Measurements from ENCODE around the gene PREPL.
"Not testable (repeated sequence)": the region's sequence is repeated elsewhere in the genome, so short reads cannot be mapped to it uniquely, and the experiment has no call there.

The PREPL gene

DNA sequence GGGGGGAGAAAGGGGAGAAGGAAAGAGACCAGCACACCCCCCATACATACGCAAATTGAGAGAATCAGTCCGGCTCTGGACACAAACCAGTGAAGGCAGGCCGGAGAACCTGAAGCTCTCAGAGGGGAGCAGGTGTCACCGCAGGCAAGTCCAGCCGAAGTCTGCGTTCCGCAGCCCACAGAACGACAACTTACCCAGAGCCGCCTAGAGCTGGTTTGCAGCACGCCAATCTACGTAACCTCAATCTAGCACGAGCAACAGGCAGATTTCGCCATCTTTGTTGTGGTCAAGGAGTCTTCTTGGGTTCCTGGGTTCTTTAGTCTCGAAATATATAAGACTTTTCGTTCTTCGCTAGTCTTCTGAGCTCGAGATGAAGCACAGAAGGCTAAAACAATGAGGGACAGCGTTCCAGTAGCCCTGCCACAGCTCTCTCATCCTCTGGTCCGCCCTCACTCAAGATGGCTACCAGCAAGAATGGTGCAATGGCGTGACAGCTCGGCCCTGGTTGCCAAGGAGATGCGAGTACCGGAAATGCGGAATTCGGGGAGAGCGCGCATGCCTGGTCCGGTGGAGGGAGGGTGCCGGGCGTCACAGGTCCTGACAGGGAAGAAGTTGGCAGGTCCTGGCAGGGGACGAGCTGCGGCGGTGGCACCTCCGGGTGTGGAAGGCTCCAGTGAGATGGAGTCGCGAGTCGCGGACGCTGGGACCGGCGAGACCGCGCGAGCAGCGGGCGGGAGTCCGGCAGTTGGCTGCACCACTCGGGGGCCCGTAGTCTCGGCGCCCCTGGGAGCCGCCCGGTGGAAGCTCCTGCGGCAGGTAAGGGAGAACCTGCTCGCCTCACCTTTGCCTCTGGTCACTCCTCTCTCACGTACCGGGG, at the start of gene PREPL, which contains the start of gene CAMKMT:
Gene PREPL (minus strand): TSS at position 165 of the 877 bp plus-strand sequence. CDS start 15,152 bp downstream, outside the sequence.
Gene CAMKMT (plus strand): TSS at position 618 of the 877 bp plus-strand sequence.
- DNase-seq: peak; percentile 98

- no peak for DNase-seq
These were observed 37.1 kb upstream of the PREPL start for GRCh38 chr2:44398243-44398897.

GRCh38 chr2:44397447-44398175, 36.3 kb upstream of the PREPL start:
- DNase-seq: no peak

GRCh38 chr2:44392338-44392943, 31.1 kb upstream of the PREPL start:
- DNase-seq: peak; percentile 44

GRCh38 chr2:44389895-44390294, 28.6 kb upstream of the PREPL start:
- no peak for DNase-seq

GRCh38 chr2:44388877-44389276, 27.6 kb upstream of the PREPL start:
- no peak for DNase-seq

- DNase-seq: not testable (repeated sequence)
These were observed 23.9 kb upstream of the PREPL start for GRCh38 chr2:44385226-44385625.

GRCh38 chr2:44377486-44377885, 16.2 kb upstream of the PREPL start:
- no peak for DNase-seq

DNA sequence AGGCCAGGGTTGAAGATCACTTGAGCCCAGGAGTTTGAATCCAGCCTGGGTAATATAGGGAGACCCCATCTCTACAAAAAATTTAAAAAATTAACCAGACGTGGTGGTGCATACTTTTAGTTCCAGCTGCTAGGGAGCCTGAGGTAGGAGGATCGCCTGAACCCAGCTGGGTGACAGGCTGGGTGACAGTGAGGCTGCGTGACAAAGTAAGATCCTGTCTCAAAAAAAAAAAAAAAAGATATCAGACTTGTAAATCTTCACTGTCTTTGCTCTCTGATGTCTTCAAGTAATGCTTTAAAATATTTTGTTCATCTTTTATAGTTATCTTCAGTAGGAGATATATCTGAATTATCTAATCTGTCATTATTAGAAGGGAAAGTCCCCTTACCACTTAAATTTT, 11.0 kb upstream of the PREPL start:
- DNase-seq: no peak

- DNase-seq: no peak
These were observed 10.2 kb upstream of the PREPL start for GRCh38 chr2:44371445-44371844.

DNA sequence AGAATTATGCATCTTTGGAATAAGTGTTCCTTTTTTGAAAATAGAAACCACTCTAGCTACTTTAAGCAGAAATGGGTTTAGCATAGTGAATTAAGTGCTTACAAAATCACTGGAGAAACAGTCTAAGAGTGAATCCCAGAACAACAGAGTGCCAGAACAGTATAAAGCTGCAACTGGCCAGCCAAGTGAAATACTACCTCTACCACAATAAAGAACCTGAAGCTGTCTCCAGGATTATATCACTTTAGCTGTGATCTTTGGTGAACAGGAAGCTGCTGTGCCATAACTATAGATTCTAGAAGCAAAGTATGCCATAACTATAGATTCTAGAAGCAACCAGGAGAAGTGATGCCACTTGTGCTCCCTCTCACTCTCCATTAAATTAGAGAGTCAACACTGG, 8.1 kb upstream of the PREPL start:
- DNase-seq: no peak

DNA sequence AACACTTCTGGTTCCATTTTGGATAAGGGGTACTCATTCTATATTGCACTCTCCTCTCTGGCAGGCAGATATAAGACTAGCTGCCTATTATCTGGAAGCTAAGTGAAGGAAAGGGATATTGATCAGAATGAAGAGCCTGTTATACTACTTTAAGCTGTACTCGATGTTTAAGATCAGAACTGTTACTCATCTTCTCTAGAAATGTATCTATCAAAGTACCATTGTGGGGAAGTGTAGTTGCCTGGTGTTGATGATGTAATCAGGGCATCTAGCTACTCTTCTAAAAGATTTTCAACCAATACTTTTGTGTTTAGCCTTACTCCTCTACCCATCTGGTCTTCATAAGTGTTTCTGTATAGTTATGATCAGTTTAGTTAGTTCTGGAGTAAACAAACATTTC, 6.3 kb upstream of the PREPL start:
- DNase-seq: no peak

GRCh38 chr2:44364604-44365003, 3.3 kb upstream of the PREPL start:
- no peak for DNase-seq

DNA sequence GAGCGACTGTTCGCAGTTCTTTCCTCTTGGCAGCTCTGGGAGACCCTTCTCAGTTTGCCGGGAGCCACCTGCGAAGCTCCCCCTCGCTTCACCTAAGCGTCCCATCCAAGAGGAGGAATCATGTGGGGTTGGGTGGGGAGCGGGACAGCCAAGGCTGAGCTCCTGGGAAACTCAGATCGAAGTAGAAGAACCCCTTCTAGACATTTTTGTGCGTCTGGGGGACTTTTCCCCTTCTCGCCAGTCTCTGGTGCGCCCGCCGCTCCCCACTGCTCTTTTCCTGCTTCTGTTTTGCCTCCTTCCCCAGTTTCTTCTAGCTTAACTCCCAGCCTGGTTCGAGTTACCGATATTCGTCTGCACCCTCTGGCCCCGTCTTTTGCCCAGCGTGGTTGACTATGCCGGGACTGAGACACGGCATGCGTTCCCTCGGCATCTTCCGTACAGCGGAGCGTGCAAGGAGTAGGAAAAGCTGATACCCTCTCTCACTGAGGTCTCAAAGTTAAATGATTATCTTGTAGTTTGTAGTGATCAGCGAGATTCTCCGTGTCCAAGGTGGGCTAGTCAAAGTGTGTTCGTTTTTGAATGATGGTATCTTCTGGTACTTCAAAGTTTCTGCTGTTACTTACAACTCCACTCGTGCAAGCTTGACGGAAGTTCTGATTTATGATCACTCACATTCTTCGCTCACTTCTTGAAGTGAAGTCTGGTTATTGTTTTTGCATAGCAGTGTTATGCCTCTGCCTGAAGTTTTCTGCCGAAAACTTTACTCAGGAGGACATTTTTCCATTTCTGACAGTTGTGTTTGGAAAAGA, 1.1 kb upstream of the PREPL start:
- peak; percentile 33 for DNase-seq

DNA sequence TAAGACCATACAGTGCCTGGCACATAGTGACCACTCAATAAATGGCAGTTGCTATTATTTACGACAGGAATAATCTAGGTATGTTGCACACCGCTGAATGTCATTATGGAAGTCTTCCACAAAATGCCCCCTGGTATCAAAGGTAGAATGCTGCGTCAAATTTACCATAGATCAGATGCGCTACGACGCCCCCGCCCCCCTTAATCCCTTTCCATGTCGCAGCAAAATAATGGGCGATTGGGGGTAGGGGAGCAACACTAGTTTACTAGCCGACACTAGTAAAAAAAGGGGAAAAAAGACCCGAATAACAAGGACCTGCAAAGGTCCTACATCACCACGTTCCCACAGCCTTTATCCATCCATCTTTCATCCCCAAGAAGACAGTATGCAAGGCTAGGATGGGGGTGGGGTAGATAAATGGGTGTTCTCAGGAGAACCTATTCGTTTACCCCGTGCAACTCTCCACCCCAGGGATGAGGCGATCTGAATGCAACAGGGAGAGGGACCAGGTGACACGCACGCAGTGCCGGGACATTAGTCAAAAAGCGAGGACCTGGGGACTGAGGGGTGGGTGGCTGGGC, 455 bp downstream of the PREPL start:
- no peak for DNase-seq

DNA sequence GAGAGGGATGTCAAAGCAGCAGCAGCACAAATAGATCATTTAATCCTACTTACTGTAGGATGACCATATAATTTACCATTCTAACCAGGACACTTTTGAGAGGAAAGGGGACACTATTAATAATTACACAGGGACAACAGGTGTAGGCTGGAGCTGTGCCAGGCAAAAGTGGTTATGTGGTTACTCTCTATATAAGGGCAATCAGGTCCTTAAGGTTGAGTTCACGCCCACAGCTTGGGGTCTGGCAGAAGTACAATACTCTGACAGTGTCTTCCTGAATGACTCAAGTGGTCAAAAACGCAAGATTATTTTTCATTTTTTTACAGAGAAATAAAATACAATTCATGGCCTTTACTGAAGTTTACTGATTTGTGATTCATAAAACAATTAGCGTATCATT, 2.8 kb downstream of the PREPL start:
- DNase-seq: peak; percentile 55

- DNase-seq: no peak
These were observed 6.5 kb downstream of the PREPL start for GRCh38 chr2:44354761-44355160.

GRCh38 chr2:44352510-44352909, 8.8 kb downstream of the PREPL start:
- no peak for DNase-seq

DNA sequence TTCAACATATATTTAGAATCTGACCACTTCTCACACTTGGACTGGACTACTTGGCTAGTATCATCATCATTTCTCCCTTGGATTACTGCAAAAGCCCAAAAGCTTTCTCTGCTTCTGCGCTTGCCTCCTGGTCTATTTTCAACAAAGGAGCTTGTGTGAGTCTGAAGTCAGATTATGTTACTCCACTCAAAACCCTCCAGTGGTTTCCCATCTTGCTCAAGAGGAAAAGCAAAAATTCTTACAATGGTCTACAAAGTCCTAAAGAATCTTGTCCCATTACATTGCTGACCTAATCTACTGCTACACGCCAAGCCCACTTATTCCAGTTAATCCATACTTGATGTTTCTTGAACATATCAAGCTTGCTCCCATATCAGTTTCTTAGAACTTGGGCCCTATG, 9.6 kb downstream of the PREPL start:
- DNase-seq: no peak

DNA sequence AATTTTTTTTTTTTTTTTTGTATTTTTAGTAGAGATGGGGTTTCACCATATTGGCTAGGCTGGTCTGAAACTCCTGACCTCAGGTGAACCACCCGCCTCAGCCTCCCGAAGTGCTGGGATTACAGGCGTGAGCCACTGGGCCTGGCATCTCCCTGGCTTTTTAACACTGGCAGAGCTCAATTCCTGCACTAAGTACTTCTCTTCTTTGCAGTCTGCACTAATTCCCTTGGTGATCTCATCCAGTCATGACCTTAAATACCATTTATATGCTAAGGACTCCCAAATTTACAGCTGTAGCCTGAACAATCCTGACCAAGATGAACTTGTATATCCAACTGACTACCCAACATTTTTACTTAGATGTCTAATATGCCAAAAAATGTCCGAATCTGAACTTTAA, 10.2 kb downstream of the PREPL start:
- no peak for DNase-seq

- no peak for DNase-seq
These were observed 11.8 kb downstream of the PREPL start for GRCh38 chr2:44349506-44349905.

- no peak for DNase-seq
These were observed 12.9 kb downstream of the PREPL start for GRCh38 chr2:44348400-44348799.

Measured in CD4-positive, alpha-beta T cell treated with Interleukin-4 for 4 hours (primary cell).